HL-60 (cell line): Measurements from ENCODE around the gene E2F3.

Source experiments
- CTCF ChIP-seq: IDR thresholded peaks from one replicate; pipeline ENCODE4 v1.5.1; 2011; ENCODE audit warnings: low read length, control low read depth, inconsistent platforms; ENCODE audit not compliant: insufficient read depth
- GABPA ChIP-seq: IDR thresholded peaks from 2 replicates; pipeline ENCODE4 v1.6.1; 2012; ENCODE audit warnings: low read depth
- POLR2AphosphoS5 ChIP-seq: IDR thresholded peaks from 2 replicates; pipeline ENCODE4 v1.6.1; 2012; ENCODE audit warnings: low read depth
- REST ChIP-seq: IDR thresholded peaks from 2 replicates; pipeline ENCODE4 v1.6.1; 2012; ENCODE audit warnings: low read depth; ENCODE audit not compliant: insufficient replicate concordance

GRCh38 chr6:20366082-20366830 is 35.4 kb upstream of the E2F3 start:
- no peak for TF ChIP-seq CTCF
- TF ChIP-seq GABPA: no peak
- TF ChIP-seq POLR2AphosphoS5: no peak
- TF ChIP-seq REST: no peak
